ENCODE results near the gene CTXN1. TPM values are rescaled to one million over a fixed set of nuclear protein-coding genes. Genes with fewer than 3 reads are reported as not detected.
A peak's percentile ranks its signal among the peaks of the same experiment; 100 is the strongest.
"Not testable (repeated sequence)": the region's sequence is repeated elsewhere in the genome, so short reads cannot be mapped to it uniquely, and the experiment has no call there.

Gene CTXN1
- total RNA-seq, 2 donors from 2014 or later, result not detected

DNA sequence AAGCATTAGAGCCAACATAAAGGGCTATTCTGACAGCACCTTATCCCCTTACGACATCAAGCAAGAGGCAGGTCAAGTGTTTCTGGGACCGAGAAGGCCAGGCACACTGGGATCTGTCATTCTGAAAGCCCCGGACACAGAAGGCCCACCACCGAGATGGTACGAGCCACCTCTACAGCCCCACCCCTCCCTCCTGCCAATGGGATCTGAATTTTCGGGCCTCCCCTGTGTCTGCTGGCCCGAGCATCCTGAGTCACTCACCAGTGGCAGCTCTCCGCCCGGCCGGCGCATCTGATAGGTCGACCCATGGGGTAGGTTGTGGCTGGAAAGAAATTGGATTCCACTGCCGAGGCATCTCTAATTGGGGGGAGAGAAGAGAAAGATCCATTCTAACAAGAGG is 14.9 kb upstream of the CTXN1 start:
- no peak for DNase-seq
- Mint-ChIP-seq H3K27me3 (no peaks in the 10 kb centered on the region), H3K4me1 (peaks cover 26% of the 10 kb centered on the region), H3K36me3 (ENCODE audit: low read depth) (no peaks in the 10 kb centered on the region), H3K27ac (no peak overlapping the region), H3K4me3 (no peak overlapping the region)
- no peaks in the 10 kb centered on the region for H3K9me3 ChIP-seq (ENCODE audit: control insufficient read depth, low read length, poor library complexity, severe bottlenecking)
- no peak for ATAC-seq

GRCh38 chr19:7934766-7935165 is 8.8 kb upstream of the CTXN1 start:
- H3K27me3 Mint-ChIP-seq, result no peaks in the 10 kb centered on the region
- H3K4me1 Mint-ChIP-seq, result peaks cover 5% of the 10 kb centered on the region
- H3K9me3 ChIP-seq (ENCODE audit: control insufficient read depth, low read length, poor library complexity, severe bottlenecking), result no peaks in the 10 kb centered on the region
- no peaks in the 10 kb centered on the region for H3K36me3 Mint-ChIP-seq (ENCODE audit: low read depth)
- DNase-seq (no peak), ATAC-seq (no peak)
- H3K4me3 Mint-ChIP-seq, result no peak overlapping the region
- no peak overlapping the region for H3K27ac Mint-ChIP-seq

DNA sequence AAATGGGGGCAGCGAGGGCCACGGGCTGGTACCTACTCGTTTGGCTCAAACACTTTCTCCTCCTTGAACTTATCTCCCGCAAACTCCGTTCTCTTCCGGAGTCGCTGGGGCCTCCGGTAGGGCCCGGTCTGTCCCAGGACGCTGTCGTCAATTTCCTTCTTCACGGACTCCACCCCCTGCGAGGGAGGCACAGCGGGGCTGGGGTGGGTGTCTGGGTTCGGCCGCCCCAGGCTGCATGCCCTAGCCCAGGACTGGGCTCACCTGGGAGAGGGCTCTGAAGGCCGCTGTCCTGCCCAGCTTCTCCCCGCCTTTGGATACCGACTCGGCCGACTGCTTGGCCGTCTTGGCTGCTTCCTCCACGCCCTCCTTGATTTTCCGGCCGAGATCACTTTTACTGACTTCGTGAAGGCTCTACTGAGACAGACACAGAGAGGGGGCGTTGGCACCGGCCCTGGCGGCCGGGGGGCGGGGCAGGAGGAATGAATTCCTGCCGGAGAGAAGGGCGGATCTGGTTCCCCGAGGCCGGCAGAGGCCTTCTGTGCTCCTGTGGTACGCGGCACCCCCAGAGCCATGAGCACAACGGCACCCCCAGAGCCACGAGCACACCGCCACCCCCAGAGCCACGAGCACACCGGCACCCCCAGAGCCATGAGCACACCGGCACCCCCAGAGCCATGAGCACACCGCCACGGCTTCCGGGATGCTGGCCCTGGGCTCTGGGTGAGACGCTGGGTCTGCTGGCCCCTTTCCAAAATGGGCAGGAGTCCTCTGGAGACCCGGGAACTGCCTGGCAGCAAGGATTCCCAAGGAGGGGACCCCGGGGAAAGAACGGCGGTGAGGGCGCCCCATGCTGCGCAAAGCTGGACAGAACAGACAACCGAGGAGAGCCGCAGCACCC is 8.1 kb upstream of the CTXN1 start:
- ATAC-seq (no peak), DNase-seq (no peak)
- H3K27me3 Mint-ChIP-seq, result no peaks in the 10 kb centered on the region
- no peaks in the 10 kb centered on the region for H3K36me3 Mint-ChIP-seq (ENCODE audit: low read depth)
- no peaks in the 10 kb centered on the region for H3K9me3 ChIP-seq (ENCODE audit: control insufficient read depth, low read length, poor library complexity, severe bottlenecking)
- no peak overlapping the region for H3K4me3 Mint-ChIP-seq
- H3K4me1 Mint-ChIP-seq, result peaks cover 7% of the 10 kb centered on the region
- no peak overlapping the region for H3K27ac Mint-ChIP-seq

GRCh38 chr19:7933411-7933810 is 7.5 kb upstream of the CTXN1 start:
- H3K36me3 Mint-ChIP-seq (ENCODE audit: low read depth), result no peaks in the 10 kb centered on the region
- H3K4me1 Mint-ChIP-seq, result peaks cover 7% of the 10 kb centered on the region
- H3K27me3 Mint-ChIP-seq, result no peaks in the 10 kb centered on the region
- ATAC-seq, result no peak
- DNase-seq, result no peak
- no peaks in the 10 kb centered on the region for H3K9me3 ChIP-seq (ENCODE audit: control insufficient read depth, low read length, poor library complexity, severe bottlenecking)
- no peak overlapping the region for H3K27ac Mint-ChIP-seq
- H3K4me3 Mint-ChIP-seq, result no peak overlapping the region

- ATAC-seq (no peak), DNase-seq (no peak)
- no peak overlapping the region for H3K27ac Mint-ChIP-seq
- H3K4me1 Mint-ChIP-seq, result peaks cover 10% of the 10 kb centered on the region
- H3K27me3 Mint-ChIP-seq, result no peaks in the 10 kb centered on the region
- H3K4me3 Mint-ChIP-seq, result no peak overlapping the region
- H3K36me3 Mint-ChIP-seq (ENCODE audit: low read depth), result no peaks in the 10 kb centered on the region
- H3K9me3 ChIP-seq (ENCODE audit: control insufficient read depth, low read length, poor library complexity, severe bottlenecking), result no peaks in the 10 kb centered on the region
Observed at GRCh38 chr19:7932930-7933300, 7.0 kb upstream of the CTXN1 start.

DNA sequence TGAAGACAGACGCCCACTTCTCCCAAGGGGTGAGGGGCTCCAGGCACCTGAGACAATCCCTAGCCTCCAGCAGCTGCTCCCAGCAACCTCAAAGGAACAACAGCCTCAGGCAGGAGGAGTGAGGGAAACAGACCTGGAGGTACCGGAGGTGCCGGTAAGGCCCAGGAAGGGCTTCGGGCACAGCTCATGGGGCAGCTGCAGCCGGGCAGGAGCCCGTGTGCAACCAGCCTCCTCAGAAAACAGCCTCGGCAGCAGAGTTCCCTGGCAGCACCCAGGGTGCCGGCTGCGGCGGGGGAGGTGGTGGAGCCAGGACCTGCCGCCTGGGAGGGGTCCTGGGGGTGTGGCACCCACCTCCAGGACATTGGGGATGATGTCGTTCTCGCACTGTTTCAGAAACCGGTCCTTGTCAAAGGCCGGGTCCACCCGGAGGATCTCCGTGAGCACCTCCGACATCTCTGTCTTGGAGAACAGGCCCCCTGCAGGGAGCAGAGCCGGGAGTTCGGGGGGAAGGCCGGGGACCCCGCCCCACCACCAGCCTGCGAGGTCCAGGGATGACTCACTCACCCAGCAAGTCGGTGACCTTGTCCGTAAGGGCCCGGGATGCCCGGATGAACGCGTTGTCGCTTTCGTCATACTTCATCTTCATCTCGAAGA is 6.5 kb upstream of the CTXN1 start:
- no peaks in the 10 kb centered on the region for H3K9me3 ChIP-seq (ENCODE audit: control insufficient read depth, low read length, poor library complexity, severe bottlenecking)
- no peak for DNase-seq
- H3K27me3 Mint-ChIP-seq, result no peaks in the 10 kb centered on the region
- no peak overlapping the region for H3K27ac Mint-ChIP-seq
- no peak for ATAC-seq
- H3K4me3 Mint-ChIP-seq, result no peak overlapping the region
- H3K36me3 Mint-ChIP-seq (ENCODE audit: low read depth), result no peaks in the 10 kb centered on the region
- peaks cover 8% of the 10 kb centered on the region for H3K4me1 Mint-ChIP-seq

GRCh38 chr19:7931221-7932061 is 5.5 kb upstream of the CTXN1 start:
- Mint-ChIP-seq H3K36me3 (ENCODE audit: low read depth) (no peaks in the 10 kb centered on the region), H3K27ac (no peak overlapping the region), H3K4me1 (peaks cover 8% of the 10 kb centered on the region), H3K4me3 (no peak overlapping the region), H3K27me3 (no peaks in the 10 kb centered on the region)
- ATAC-seq (no peak), DNase-seq (no peak)
- no peaks in the 10 kb centered on the region for H3K9me3 ChIP-seq (ENCODE audit: control insufficient read depth, low read length, poor library complexity, severe bottlenecking)

- peak overlapping the region; percentile 59 for H3K27ac Mint-ChIP-seq
- H3K27me3 Mint-ChIP-seq, result no peaks in the 10 kb centered on the region
- H3K36me3 Mint-ChIP-seq (ENCODE audit: low read depth), result no peaks in the 10 kb centered on the region
- H3K9me3 ChIP-seq (ENCODE audit: control insufficient read depth, low read length, poor library complexity, severe bottlenecking), result no peaks in the 10 kb centered on the region
- peaks cover 8% of the 10 kb centered on the region for H3K4me1 Mint-ChIP-seq
- DNase-seq (no peak), ATAC-seq (no peak)
- no peak overlapping the region for H3K4me3 Mint-ChIP-seq
Observed at GRCh38 chr19:7930765-7931164, 4.8 kb upstream of the CTXN1 start.

GRCh38 chr19:7930030-7930429 is 4.1 kb upstream of the CTXN1 start:
- H3K27me3 Mint-ChIP-seq; DNase-seq; ATAC-seq; H3K36me3 Mint-ChIP-seq (ENCODE audit: low read depth); H3K9me3 ChIP-seq (ENCODE audit: control insufficient read depth, low read length, poor library complexity, severe bottlenecking); H3K4me3 Mint-ChIP-seq: not testable (repeated sequence)
- Mint-ChIP-seq H3K27ac (peak overlapping the region; percentile 70), H3K4me1 (peaks cover 10% of the 10 kb centered on the region)

- H3K36me3 Mint-ChIP-seq (ENCODE audit: low read depth), result no peaks in the 10 kb centered on the region
- peaks cover 10% of the 10 kb centered on the region for H3K4me1 Mint-ChIP-seq
- no peaks in the 10 kb centered on the region for H3K9me3 ChIP-seq (ENCODE audit: control insufficient read depth, low read length, poor library complexity, severe bottlenecking)
- no peaks in the 10 kb centered on the region for H3K27me3 Mint-ChIP-seq
- DNase-seq (peak; percentile 54 to 76 (median 70)), ATAC-seq (peak; percentile 72)
- H3K4me3 Mint-ChIP-seq, result no peak overlapping the region
- H3K27ac Mint-ChIP-seq, result peak overlapping the region; percentile 70
Observed at GRCh38 chr19:7928741-7929701, 3.1 kb upstream of the CTXN1 start.

DNA sequence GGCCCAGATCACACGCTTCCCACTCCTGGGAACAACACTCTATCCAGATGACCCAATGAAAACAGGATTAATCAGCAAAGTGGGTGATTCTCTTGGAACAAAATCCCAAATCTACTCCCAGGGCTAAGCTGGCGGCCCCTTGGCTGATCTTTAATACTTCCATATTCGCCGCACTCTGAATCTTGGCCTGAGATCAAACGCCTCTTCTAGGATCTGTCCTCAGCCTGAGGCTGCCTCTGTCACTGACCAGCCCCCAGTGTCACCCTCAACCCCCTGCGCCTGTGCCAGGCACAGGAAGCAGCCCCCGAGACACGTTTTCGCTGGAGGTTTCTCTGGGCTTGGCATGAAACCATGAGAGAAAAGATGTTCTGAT is 2.4 kb upstream of the CTXN1 start:
- no peak for DNase-seq
- no peak for ATAC-seq
- no peaks in the 10 kb centered on the region for H3K36me3 Mint-ChIP-seq (ENCODE audit: low read depth)
- peak overlapping the region; percentile 70 for H3K27ac Mint-ChIP-seq
- peaks cover 10% of the 10 kb centered on the region for H3K4me1 Mint-ChIP-seq
- no peaks in the 10 kb centered on the region for H3K27me3 Mint-ChIP-seq
- H3K9me3 ChIP-seq (ENCODE audit: control insufficient read depth, low read length, poor library complexity, severe bottlenecking), result no peaks in the 10 kb centered on the region
- H3K4me3 Mint-ChIP-seq, result no peak overlapping the region

DNA sequence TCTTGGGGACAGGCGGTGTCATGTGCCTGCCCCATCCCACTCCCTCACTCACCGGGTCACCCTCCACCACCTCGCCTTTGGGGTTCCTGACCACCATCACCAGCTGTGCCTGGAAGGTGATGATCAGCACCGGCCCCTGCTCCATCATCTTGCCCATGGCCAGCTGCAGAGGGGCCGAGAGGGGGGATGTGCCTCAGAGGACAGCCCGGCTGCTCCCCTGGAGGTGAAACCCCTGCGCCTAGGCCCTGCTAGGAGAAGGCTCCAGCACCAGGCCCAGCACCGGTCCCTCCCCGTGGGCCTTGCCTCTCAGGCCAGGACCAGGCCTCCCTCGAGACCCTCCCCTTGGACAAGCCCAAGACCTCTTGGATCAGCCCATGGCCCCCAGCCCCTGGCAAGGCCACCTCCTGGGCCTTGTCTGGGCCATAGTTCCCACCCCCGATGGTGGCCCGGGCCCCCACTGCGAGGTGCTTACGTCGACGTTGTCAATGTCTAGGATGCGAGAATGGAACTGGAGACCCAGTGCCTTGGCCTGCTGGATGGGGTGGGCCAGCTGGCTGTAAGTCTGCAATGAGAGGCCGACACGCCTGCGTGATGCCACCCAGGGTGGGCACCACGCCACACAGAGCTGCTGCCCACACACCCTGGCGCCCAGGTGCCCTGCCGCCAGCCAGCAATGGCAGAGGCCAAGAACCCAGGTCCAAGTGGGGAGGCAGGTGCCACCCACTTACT is 1.8 kb upstream of the CTXN1 start:
- ATAC-seq (no peak), DNase-seq (no peak)
- H3K27ac Mint-ChIP-seq, result peak overlapping the region; percentile 70
- H3K36me3 Mint-ChIP-seq (ENCODE audit: low read depth), result no peaks in the 10 kb centered on the region
- H3K27me3 Mint-ChIP-seq, result no peaks in the 10 kb centered on the region
- peaks cover 13% of the 10 kb centered on the region for H3K4me1 Mint-ChIP-seq
- H3K9me3 ChIP-seq (ENCODE audit: control insufficient read depth, low read length, poor library complexity, severe bottlenecking), result no peaks in the 10 kb centered on the region
- peak overlapping the region; percentile 19 for H3K4me3 Mint-ChIP-seq

Data from T-helper 17 cell (primary cell).